Psoas muscle (tissue), 8 donors: Measurements from ENCODE around the gene RCOR1. TPM values are rescaled to one million over a fixed set of nuclear protein-coding genes. Genes with fewer than 3 reads are reported as not detected.

Experiments
- ATAC-seq, 4 donors: fragments of 200-7000 bp; cut with Tn5 transposase; one replicate each; pipeline ENCODE4 v1.9.1; 2020; ENCODE audit warnings: moderate library complexity in 3 of 4, mild to moderate bottlenecking in 2 of 4
- DNase-seq, 2 donors: peaks; one replicate each; pipeline ENCODE4 v3.0.0-alpha.2; 2020
- H3K27ac ChIP-seq: fragments of 200-600 bp; one replicate; pipeline ENCODE4 v1.8.0; 2022
- H3K27me3 ChIP-seq, 3 donors: fragments of 200-600 bp in 1 of 3; one replicate each; pipeline versions ENCODE4 v1.6.1 to v1.8.0; 2013 to 2022; ENCODE audit warnings: low read length in 2 of 3, mild to moderate bottlenecking in 2 of 3, moderate library complexity in 1 of 3; ENCODE audit not compliant: insufficient read depth in 3 of 3
- H3K36me3 ChIP-seq, 2 donors: fragments of 200-600 bp in 1 of 2; one replicate each; pipeline versions ENCODE4 v1.6.1 to v1.8.0; 2013 to 2022; ENCODE audit warnings: low read depth in 1 of 2, mild to moderate bottlenecking in 1 of 2, moderate library complexity in 1 of 2; ENCODE audit not compliant: insufficient read depth in 1 of 2
- H3K4me1 ChIP-seq: fragments of 200-600 bp; one replicate; pipeline ENCODE4 v1.8.0; 2022
- H3K4me3 ChIP-seq: fragments of 200-600 bp; one replicate; pipeline ENCODE4 v1.8.0; 2022; ENCODE audit warnings: mild to moderate bottlenecking
- H3K9me3 ChIP-seq: fragments of 200-600 bp; one replicate; pipeline ENCODE4 v1.8.0; 2022
- WGBS, 3 donors: extraction: QIAGEN DNeasy Blood & Tissue Kit; methylation state at CpG; one replicate each; pipeline versions ENCODE4 v1.1.6 to v1.1.7; 2013; 5-methylcytosine and 5-hydroxymethylcytosine counted together
- intact Hi-C, 2 donors: fragments of 100-400 bp; cut with DNase I; formaldehyde crosslinking; loops; one replicate each; pipeline versions ENCODE4 v1.11.0 to v1.14.2; 2022
- polyA plus RNA-seq, 3 donors: library from polyadenylated mRNA; stranded (reverse); fragments of 200-250 nt; gene quantifications; one replicate each; pipeline ENCODE4 v1.2.3, GENCODE V29; 2013
- total RNA-seq, 4 donors: library from RNA; stranded (reverse); fragmentation: NEBNext Ultra II Directional in 2 of 4; extraction: Animal tissue kit (Norgen Biotek cat#: 25700) in 2 of 4; gene quantifications; one replicate each; pipeline versions ENCODE4 v1.2.1 to v1.2.4, GENCODE V29; 2021 to 2023
- TF ChIP-seq, protein P1 (sequence below): fragments of 200-600 bp; IDR thresholded peaks from one replicate; pipeline ENCODE4 v1.8.0; 2022; ENCODE audit warnings: antibody characterized with exemption
- donor health status: healthy with polysubstance abuse.
- donor health status: DM: no; HTN: no; CAD: no; lungs with moderate emphysema.
- donor health status: Bipolar disorder and iron deficiency.
- donor health status: healthy.
- donor health status: DM: yes; HTN: yes; CAD: no.
- donor health status: DM: no; HTN: no; CAD: no.
- donor health status: DM: no; HTN: no; CAD: no.
- donor health status: DM: yes; HTN: yes; CAD: no.

The RCOR1 gene
- total and polyA plus RNA-seq, 7 donors = 6.0 to 17.7 (median 14.3) TPM

DNA sequence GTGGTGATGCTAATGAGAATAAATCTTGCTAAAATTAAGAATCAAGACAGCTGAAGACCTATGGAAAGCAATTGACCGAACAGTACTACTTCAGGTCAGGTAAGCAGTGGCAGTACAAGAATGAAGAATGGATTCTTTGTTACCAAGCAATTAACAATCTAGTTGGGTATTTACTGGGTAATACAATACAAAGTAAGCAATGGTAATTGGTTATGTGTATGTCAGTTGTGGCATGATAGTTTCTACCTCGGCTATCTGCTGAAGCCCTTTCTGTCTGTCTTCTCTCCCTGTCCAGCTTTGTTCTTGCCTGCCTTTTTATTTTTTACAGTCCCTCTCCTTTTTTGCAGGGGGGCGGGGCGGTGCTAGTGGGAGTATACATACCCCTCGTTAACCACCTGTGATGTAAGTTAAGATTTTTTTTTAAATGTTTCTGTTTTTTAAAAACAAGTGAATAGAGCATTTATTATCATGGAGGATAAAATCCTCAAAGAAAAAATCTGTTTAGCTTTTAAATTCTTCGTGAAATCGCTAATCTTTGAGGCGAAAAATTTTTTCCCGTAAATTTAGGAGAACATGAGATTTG lies 75.9 kb downstream of the RCOR1 start:
- Histone ChIP-seq H3K27ac (no peak overlapping the region), H3K36me3 (no peaks in the 10 kb centered on the region), H3K4me3 (no peak overlapping the region), H3K27me3 (no peaks in the 10 kb centered on the region), H3K4me1 (no peaks in the 10 kb centered on the region), H3K9me3 (no peaks in the 10 kb centered on the region)
- DNase-seq (no peak), ATAC-seq (no peak)
- WGBS, 3 donors = 92% methylated on average over 9 of the region's 9 CpGs
- intact Hi-C loops = no loop called here
- TF ChIP-seq, protein P1, sequence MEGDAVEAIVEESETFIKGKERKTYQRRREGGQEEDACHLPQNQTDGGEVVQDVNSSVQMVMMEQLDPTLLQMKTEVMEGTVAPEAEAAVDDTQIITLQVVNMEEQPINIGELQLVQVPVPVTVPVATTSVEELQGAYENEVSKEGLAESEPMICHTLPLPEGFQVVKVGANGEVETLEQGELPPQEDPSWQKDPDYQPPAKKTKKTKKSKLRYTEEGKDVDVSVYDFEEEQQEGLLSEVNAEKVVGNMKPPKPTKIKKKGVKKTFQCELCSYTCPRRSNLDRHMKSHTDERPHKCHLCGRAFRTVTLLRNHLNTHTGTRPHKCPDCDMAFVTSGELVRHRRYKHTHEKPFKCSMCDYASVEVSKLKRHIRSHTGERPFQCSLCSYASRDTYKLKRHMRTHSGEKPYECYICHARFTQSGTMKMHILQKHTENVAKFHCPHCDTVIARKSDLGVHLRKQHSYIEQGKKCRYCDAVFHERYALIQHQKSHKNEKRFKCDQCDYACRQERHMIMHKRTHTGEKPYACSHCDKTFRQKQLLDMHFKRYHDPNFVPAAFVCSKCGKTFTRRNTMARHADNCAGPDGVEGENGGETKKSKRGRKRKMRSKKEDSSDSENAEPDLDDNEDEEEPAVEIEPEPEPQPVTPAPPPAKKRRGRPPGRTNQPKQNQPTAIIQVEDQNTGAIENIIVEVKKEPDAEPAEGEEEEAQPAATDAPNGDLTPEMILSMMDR = no peak

DNA sequence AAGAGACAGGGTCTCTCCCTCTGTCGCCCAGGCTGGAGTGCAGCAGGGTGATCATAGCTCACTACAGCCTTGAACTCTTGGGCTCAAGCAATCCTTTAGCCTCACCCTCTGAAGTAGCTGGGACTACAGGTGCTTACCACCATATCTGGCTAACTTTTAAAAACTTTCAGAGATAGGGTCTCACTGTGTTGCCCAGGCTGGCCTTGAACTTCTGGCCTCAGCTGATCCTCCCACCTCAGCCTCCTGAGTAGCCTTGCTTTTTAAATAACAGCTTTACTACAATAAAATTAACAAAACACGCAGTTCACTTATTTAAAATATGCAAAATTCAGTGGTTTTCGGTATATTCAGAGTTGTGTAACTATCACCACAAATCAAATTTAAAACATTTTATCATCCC lies 79.0 kb downstream of the RCOR1 start:
- H3K27me3 ChIP-seq = no peaks in the 10 kb centered on the region
- H3K4me3 ChIP-seq = no peak overlapping the region
- TF ChIP-seq, protein P1 = no peak
- intact Hi-C loops = no loop called here
- H3K36me3 ChIP-seq = no peaks in the 10 kb centered on the region
- no peaks in the 10 kb centered on the region for H3K9me3 ChIP-seq
- no peak for DNase-seq
- ATAC-seq = no peak
- H3K27ac ChIP-seq = no peak overlapping the region
- no peaks in the 10 kb centered on the region for H3K4me1 ChIP-seq
- WGBS, 3 donors = 96 to 97% (median 96%) methylated on average over 3 of the region's 3 CpGs

DNA sequence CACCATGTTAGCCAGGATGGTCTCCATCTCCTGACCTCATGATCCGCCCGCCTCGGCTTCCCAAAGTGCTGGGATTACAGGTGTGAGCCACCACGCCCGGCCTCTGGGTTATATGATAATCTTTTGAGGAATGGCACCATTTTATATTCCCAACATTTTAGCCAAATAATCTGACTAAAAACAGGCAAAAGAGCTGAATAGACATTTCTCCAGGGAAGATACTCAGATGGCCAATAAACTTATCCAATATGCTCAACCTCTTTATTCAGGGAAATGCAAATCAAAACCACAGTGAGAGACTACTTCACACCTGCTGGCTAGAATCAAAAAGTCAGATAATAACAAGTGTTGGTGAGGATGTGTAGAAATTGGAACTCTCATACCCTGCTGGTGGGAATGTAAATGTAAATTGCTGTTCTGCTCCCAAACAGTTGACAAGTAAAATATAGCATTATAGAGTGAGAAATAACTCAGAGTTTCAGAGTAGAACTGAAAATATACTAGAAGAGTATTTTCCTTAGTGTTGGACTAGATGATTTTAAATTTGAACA lies 80.0 kb downstream of the RCOR1 start:
- no peaks in the 10 kb centered on the region for H3K9me3 ChIP-seq
- ATAC-seq = no peak
- H3K36me3 ChIP-seq = no peaks in the 10 kb centered on the region
- H3K4me1 ChIP-seq = no peaks in the 10 kb centered on the region
- intact Hi-C loops = no loop called here
- DNase-seq = no peak
- H3K4me3 ChIP-seq = no peak overlapping the region
- TF ChIP-seq, protein P1 = no peak
- H3K27ac ChIP-seq = no peak overlapping the region
- 95 to 100% (median 98%) methylated on average over 3 to 5 of the region's 5 CpGs for WGBS, 3 donors
- H3K27me3 ChIP-seq = no peaks in the 10 kb centered on the region

DNA sequence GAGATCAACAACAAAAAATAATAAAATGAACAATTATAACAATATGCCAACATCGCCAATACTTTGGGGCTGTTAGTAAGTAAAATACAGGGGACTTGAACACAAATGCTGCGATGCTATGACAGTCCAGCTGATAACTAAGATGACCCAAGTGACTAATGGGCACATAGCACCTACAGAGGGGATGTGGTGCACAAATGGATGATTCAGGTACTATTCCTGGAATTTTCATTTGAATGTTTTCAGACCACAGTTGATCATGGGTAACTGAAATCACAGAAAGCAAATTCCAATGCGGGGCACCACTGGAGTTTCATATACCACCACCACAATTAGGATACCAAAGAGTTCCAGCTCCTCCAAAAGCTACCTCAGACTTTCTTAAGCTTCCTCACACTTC lies 82.9 kb downstream of the RCOR1 start:
- DNase-seq = no peak
- intact Hi-C loops = no loop called here
- Histone ChIP-seq H3K9me3 (no peaks in the 10 kb centered on the region), H3K4me3 (no peak overlapping the region), H3K36me3 (no peaks in the 10 kb centered on the region), H3K4me1 (no peaks in the 10 kb centered on the region), H3K27ac (no peak overlapping the region), H3K27me3 (no peaks in the 10 kb centered on the region)
- TF ChIP-seq, protein P1 = no peak
- WGBS, 3 donors = 97 to 98% (median 97%) methylated on average over 3 of the region's 3 CpGs
- no peak for ATAC-seq

DNA sequence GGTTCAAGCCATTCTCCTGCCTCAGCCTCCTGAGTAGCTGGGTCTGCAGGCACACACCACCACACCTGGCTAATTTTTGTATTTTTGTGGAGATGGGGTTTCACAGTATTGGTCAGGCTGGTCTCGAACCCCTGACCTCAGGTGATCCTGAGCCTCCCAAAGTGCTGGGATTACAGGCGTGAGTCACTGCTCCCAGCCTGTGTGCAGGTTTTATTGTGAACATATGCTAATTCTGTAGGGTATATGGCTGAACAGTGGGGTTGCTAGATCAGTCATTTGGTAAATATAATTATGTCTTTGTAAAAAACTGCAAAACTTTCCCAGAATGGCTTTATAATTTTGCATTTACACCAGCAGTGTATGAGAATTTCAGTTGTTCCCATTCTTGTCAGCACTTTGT lies 85.9 kb downstream of the RCOR1 start:
- Histone ChIP-seq H3K36me3 (peaks cover 0 to 11% of the 10 kb centered on the region in 2 donors), H3K27ac (no peak overlapping the region), H3K9me3 (no peaks in the 10 kb centered on the region), H3K27me3 (no peaks in the 10 kb centered on the region), H3K4me3 (no peak overlapping the region), H3K4me1 (no peaks in the 10 kb centered on the region)
- TF ChIP-seq, protein P1 = no peak
- no peak for ATAC-seq
- no peak for DNase-seq
- intact Hi-C loops = no loop called here
- 96 to 98% (median 98%) methylated on average over 2 of the region's 2 CpGs for WGBS, 3 donors
